ENCODE data around the gene MARK4.

DNA sequence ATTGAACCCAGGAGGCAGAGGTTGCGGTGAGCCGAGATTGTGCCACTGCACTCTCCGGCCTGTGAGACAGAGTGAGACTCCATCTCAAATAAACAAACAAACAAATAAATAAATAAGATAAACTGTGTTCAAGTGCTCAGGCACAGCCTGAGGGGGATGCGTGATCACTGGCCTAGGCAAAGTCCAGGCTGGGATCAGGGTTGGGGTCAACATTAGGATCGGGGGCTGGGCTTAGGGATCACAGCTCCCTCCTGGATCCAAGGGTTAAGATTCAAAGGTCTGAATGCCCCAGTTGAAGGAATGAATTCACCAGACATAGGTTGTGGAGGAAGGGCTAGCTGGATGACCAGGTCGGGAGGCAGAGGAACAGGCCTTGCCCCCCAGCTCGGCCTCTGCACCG lies 3.9 kb upstream of the MARK4 start:
- TF ChIP-seq CTCF (IDR thresholded peaks at IDR 0.05) (no peak), POLR2A (IDR thresholded peaks at IDR 0.05) (no peak), POLR2AphosphoS5 (IDR thresholded peaks at IDR 0.05) (no peak)
